Mesendoderm (in vitro differentiated cells): ENCODE measurements around the gene PCDHA3.
"Not testable (repeated sequence)": the region's sequence is repeated elsewhere in the genome, so short reads cannot be mapped to it uniquely, and the experiment has no call there.

Source experiments
- DNase-seq: peaks from one replicate; pipeline ENCODE4 v3.0.0; 2013
- H2AK5ac ChIP-seq: 2 replicates; pipeline ENCODE4 v1.6.1; 2013; ENCODE audit warnings: low read length, inconsistent platforms
- H2BK120ac ChIP-seq: 2 replicates; pipeline ENCODE4 v1.6.1; 2013; ENCODE audit warnings: low read depth, mild to moderate bottlenecking, low read length, moderate library complexity, mixed read lengths
- H2BK15ac ChIP-seq: replicated peaks from 2 replicates; pipeline ENCODE4 v1.6.1; 2013; ENCODE audit warnings: low read depth, mild to moderate bottlenecking, moderate library complexity
- H2BK5ac ChIP-seq: 2 replicates; pipeline ENCODE4 v1.6.1; 2013; ENCODE audit warnings: low read length, inconsistent platforms
- H3K18ac ChIP-seq: 2 replicates; pipeline ENCODE4 v1.6.1; 2013; ENCODE audit warnings: mild to moderate bottlenecking, low read length, mixed read lengths
- H3K23ac ChIP-seq: one replicate; pipeline ENCODE4 v1.6.1; 2013; ENCODE audit warnings: low read length
- H3K27ac ChIP-seq: 2 replicates; pipeline ENCODE4 v1.5.1; 2013; ENCODE audit warnings: low read depth, mild to moderate bottlenecking, inconsistent platforms, low read length, moderate library complexity
- H3K27me3 ChIP-seq: 2 replicates; pipeline ENCODE4 v1.6.1; 2013; ENCODE audit warnings: low read length, control low read depth, mild to moderate bottlenecking, inconsistent platforms; ENCODE audit not compliant: insufficient read depth, poor library complexity
- H3K36me3 ChIP-seq: 2 replicates; pipeline ENCODE4 v1.6.1; 2013; ENCODE audit warnings: low read length, inconsistent platforms; ENCODE audit not compliant: control insufficient read depth, insufficient read depth
- H3K4ac ChIP-seq: one replicate; pipeline ENCODE4 v1.6.1; 2013; ENCODE audit warnings: low read depth, mild to moderate bottlenecking, low read length, moderate library complexity
- H3K4me1 ChIP-seq: 2 replicates; pipeline ENCODE4 v1.6.1; 2013; ENCODE audit warnings: low read depth, low read length, inconsistent platforms; ENCODE audit not compliant: control insufficient read depth
- H3K4me2 ChIP-seq: 2 replicates; pipeline ENCODE4 v1.6.1; 2013; ENCODE audit warnings: low read length
- H3K4me3 ChIP-seq: 2 replicates; pipeline ENCODE4 v1.5.1; 2013; ENCODE audit warnings: mild to moderate bottlenecking, low read length
- H3K56ac ChIP-seq: one replicate; pipeline ENCODE4 v1.6.1; 2013; ENCODE audit warnings: low read length
- H3K79me1 ChIP-seq: 2 replicates; pipeline ENCODE4 v1.6.1; 2013; ENCODE audit warnings: low read length, inconsistent platforms
- H3K79me2 ChIP-seq: 2 replicates; pipeline ENCODE4 v1.6.1; 2013; ENCODE audit warnings: mild to moderate bottlenecking, low read length; ENCODE audit not compliant: control insufficient read depth, insufficient read depth
- H3K9ac ChIP-seq: 2 replicates; pipeline ENCODE4 v1.6.1; 2013; ENCODE audit warnings: low read length, inconsistent platforms
- H4K5ac ChIP-seq: one replicate; pipeline ENCODE4 v1.6.1; 2013; ENCODE audit warnings: low read length
- H4K8ac ChIP-seq: one replicate; pipeline ENCODE4 v1.6.1; 2013; ENCODE audit warnings: low read depth, mild to moderate bottlenecking, control low read depth, low read length, moderate library complexity
- WGBS: extraction: QIAGEN DNeasy Blood & Tissue Kit; methylation state at CpG from one replicate; pipeline ENCODE4 v1.1.7; 2013; ENCODE audit warnings: low lambda C conversion rate, missing lambda C conversion rate; ENCODE audit not compliant: insufficient coverage; ENCODE audit errors: extremely low coverage; 5-methylcytosine and 5-hydroxymethylcytosine counted together

The PCDHA3 gene

DNA sequence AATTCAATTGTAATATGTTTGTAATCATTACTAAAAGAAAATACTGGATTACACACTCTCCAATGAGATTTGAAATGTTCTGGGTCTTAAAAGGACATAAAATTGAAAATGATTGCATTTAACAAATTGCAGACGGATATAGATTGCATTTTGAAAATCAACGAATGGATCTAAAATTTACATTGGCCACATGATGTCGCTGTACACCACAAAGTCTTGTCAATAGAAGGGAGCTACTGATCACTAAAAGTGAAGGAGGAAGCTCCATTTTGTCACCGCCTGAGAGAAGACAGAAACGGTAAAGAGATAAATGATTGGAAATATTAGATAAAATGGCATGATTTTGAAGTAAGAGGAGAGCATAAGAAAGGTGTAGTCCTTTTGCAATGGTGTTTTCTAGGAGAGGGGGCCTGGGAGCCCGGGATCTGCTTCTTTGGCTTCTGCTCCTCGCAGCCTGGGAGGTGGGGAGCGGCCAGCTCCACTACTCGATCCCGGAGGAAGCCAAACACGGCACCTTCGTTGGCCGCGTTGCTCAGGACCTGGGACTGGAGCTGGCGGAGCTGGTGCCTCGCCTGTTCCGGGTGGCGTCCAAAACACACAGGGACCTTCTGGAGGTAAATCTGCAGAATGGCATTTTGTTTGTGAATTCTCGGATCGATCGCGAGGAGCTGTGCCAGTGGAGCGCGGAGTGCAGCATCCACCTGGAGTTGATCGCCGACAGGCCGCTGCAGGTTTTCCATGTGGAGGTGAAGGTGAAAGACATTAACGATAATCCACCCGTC, 14.8 kb upstream of the PCDHA3 start, which contains the start of gene PCDHA1:
Gene PCDHA1, plus strand, starts transcription at position 236 of the 782 bp plus-strand sequence.
- Histone ChIP-seq H3K4me1 (no peaks in the 10 kb centered on the region), H3K4me3 (no peak within 1 kb of the TSS), H2AK5ac (no peak within 1 kb of the TSS), H3K27me3 (no peaks in the 10 kb centered on the region), H3K18ac (no peak within 1 kb of the TSS), H2BK5ac (no peak within 1 kb of the TSS), H3K27ac (no peak within 1 kb of the TSS), H2BK120ac (no peak within 1 kb of the TSS), H4K5ac (no peak within 1 kb of the TSS), H3K4me2 (no peak within 1 kb of the TSS), H3K79me2 (no peaks in the 10 kb centered on the region), H3K79me1 (no peaks in the 10 kb centered on the region), H4K8ac (no peak within 1 kb of the TSS), H3K36me3 (no peaks in the 10 kb centered on the region), H3K56ac (no peak within 1 kb of the TSS), H2BK15ac (no peak within 1 kb of the TSS), H3K23ac (no peak within 1 kb of the TSS), H3K4ac (no peak within 1 kb of the TSS), H3K9ac (no peak within 1 kb of the TSS)
- WGBS = no CpG with 5 or more reads among the region's 29 CpGs
- DNase-seq = peak; percentile 31

GRCh38 chr5:140787422-140787821, 13.4 kb upstream of the PCDHA3 start:
- not testable (repeated sequence) for DNase-seq, H3K23ac ChIP-seq, H3K4me3 ChIP-seq, H2BK15ac ChIP-seq, H3K36me3 ChIP-seq, H4K8ac ChIP-seq, H3K79me2 ChIP-seq, H3K27ac ChIP-seq, H4K5ac ChIP-seq, H3K4ac ChIP-seq, H3K18ac ChIP-seq, H3K79me1 ChIP-seq, H2AK5ac ChIP-seq, H3K9ac ChIP-seq, H3K56ac ChIP-seq, H3K27me3 ChIP-seq, H2BK120ac ChIP-seq, H3K4me1 ChIP-seq, H2BK5ac ChIP-seq, H3K4me2 ChIP-seq
- whole genome bisulfite sequencing = no CpG with 5 or more reads among the region's 44 CpGs

DNA sequence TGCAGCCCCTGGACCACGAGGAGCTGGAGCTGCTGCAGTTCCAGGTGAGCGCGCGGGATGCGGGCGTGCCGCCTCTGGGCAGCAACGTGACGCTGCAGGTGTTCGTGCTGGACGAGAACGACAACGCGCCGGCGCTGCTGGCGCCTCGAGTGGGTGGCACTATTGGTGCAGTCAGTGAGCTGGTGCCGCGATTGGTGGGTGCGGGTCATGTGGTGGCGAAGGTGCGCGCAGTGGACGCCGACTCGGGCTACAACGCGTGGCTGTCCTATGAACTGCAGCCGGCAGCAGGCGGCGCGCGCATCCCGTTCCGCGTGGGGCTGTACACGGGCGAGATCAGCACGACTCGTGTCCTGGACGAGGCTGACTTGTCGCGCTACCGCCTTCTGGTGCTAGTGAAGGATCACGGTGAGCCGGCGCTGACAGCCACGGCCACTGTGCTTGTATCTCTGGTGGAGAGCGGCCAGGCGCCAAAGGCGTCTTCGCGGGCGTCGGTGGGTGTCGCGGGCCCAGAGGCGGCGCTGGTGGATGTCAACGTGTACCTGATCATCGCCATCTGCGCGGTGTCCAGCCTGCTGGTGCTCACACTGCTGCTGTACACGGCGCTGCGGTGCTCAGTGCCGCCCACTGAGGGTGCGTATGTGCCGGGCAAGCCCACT, 12.9 kb upstream of the PCDHA3 start:
- DNase-seq, H3K4me2 ChIP-seq, H2BK15ac ChIP-seq, H3K4ac ChIP-seq, H3K23ac ChIP-seq, H3K4me1 ChIP-seq, H3K18ac ChIP-seq, H4K8ac ChIP-seq, H3K9ac ChIP-seq, H3K4me3 ChIP-seq, H2BK120ac ChIP-seq, H3K56ac ChIP-seq, H4K5ac ChIP-seq, H3K36me3 ChIP-seq, H3K79me2 ChIP-seq, H3K27me3 ChIP-seq, H3K79me1 ChIP-seq, H2AK5ac ChIP-seq, H2BK5ac ChIP-seq, H3K27ac ChIP-seq: not testable (repeated sequence)
- WGBS = no CpG with 5 or more reads among the region's 70 CpGs

- Histone ChIP-seq H2BK5ac (no peak overlapping the region), H3K27me3 (no peaks in the 10 kb centered on the region), H3K4me3 (no peak overlapping the region), H3K4me1 (no peaks in the 10 kb centered on the region), H3K27ac (no peak overlapping the region), H4K8ac (no peak overlapping the region), H2BK15ac (no peak overlapping the region), H3K18ac (no peak overlapping the region), H3K4ac (no peak overlapping the region), H3K79me1 (no peaks in the 10 kb centered on the region), H3K9ac (no peak overlapping the region), H2AK5ac (no peak overlapping the region), H3K23ac (no peak overlapping the region), H3K56ac (no peak overlapping the region), H3K4me2 (no peak overlapping the region), H3K79me2 (no peaks in the 10 kb centered on the region), H3K36me3 (no peaks in the 10 kb centered on the region), H4K5ac (no peak overlapping the region), H2BK120ac (no peak overlapping the region)
- WGBS = no CpG with 5 or more reads among the region's 2 CpGs
- no peak for DNase-seq
Observed at GRCh38 chr5:140791089-140791488, 9.8 kb upstream of the PCDHA3 start.

DNA sequence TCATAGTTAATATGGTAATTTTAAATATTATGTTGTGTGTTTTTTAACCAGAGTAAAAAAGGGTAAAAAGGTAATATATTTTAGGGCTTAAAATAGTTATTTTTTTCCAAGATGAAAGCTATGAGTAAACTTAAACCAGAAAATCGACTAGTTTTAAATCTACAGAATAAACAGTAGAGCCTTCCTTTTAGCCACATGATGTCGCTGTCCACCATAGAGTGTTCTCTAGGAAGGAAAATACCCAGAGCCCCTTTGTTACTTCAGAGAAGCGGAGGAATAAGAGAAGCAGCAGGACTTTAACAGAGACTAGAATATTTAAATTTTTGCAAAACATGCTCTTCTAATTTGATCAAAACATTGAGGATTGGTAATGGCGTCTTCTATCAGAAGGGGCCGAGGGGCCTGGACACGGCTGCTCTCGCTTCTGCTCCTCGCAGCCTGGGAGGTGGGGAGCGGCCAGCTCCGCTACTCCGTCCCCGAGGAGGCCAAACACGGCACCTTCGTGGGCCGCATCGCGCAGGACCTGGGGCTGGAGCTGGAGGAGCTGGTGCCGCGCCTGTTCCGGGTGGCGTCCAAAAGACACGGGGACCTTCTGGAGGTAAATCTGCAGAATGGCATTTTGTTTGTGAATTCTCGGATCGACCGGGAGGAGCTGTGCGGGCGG, 6.1 kb upstream of the PCDHA3 start, which contains the start of gene PCDHA2:
Gene PCDHA2, plus strand, starts transcription at position 258 of the 664 bp plus-strand sequence.
- H3K27me3 ChIP-seq = no peaks in the 10 kb centered on the region
- H3K4me1 ChIP-seq = no peaks in the 10 kb centered on the region
- H4K8ac ChIP-seq = no peak within 1 kb of the TSS
- no peak within 1 kb of the TSS for H3K27ac ChIP-seq
- H3K4me3 ChIP-seq = no peak within 1 kb of the TSS
- DNase-seq = peak; percentile 53
- no CpG with 5 or more reads among the region's 27 CpGs for WGBS
- H4K5ac ChIP-seq = no peak within 1 kb of the TSS
- H3K4me2 ChIP-seq = no peak within 1 kb of the TSS
- H3K56ac ChIP-seq = peak within 1 kb of the TSS; percentile 25
- H3K36me3 ChIP-seq = no peaks in the 10 kb centered on the region
- H3K9ac ChIP-seq = peak within 1 kb of the TSS; percentile 21
- H2BK5ac ChIP-seq = no peak within 1 kb of the TSS
- no peaks in the 10 kb centered on the region for H3K79me2 ChIP-seq
- H3K23ac ChIP-seq = no peak within 1 kb of the TSS
- no peak within 1 kb of the TSS for H2BK120ac ChIP-seq
- H3K18ac ChIP-seq = no peak within 1 kb of the TSS
- H2BK15ac ChIP-seq = no peak within 1 kb of the TSS
- no peak within 1 kb of the TSS for H2AK5ac ChIP-seq
- no peaks in the 10 kb centered on the region for H3K79me1 ChIP-seq
- no peak within 1 kb of the TSS for H3K4ac ChIP-seq
